Measurements from ENCODE around the gene C7. TPM values are rescaled to one million over a fixed set of nuclear protein-coding genes. Genes with fewer than 3 reads are reported as not detected.

The C7 gene
- total and polyA plus RNA-seq, 10 of the 15 experiments (the other 5 are each of a cell fraction or from before 2014, with no cell fraction given), result 0.90 TPM; not detected in 9

GRCh38 chr5:40914835-40915234 is 5.5 kb downstream of the C7 start:
- H3K79me2 ChIP-seq (ENCODE audit: control insufficient read depth, insufficient read depth, low read length), result no peaks in the 10 kb centered on the region
- no peaks in the 10 kb centered on the region for H3K4me1 ChIP-seq (ENCODE audit: control insufficient read depth, insufficient read depth, low read length)
- no peaks in the 10 kb centered on the region for H3K9me3 ChIP-seq (replicated peaks; ENCODE audit: control insufficient read depth, insufficient read depth, low read length)
- no peaks in the 10 kb centered on the region for H4K20me1 ChIP-seq (ENCODE audit: control insufficient read depth, insufficient read depth)
- H3K27me3 ChIP-seq (replicated peaks in 1 of 2; ENCODE audit: control insufficient read depth in 2 of 2, insufficient read depth in 2 of 2, low read length in 1 of 2), result no peaks in the 10 kb centered on the region
- H3K4me2 ChIP-seq (ENCODE audit: control insufficient read depth, insufficient read depth), result no peak overlapping the region
- ChIA-PET POLR2A (no interaction called here), CTCF (no interaction called here), SMC1A (ENCODE audit: uncharacterized antibody, unreplicated experiment) (no interaction called here), RAD21 (ENCODE audit: unreplicated experiment) (no interaction called here)
- no peak overlapping the region for H2AFZ ChIP-seq (ENCODE audit: control insufficient read depth, low read depth, low read length)
- TF ChIP-seq TAF1 (IDR thresholded peaks at IDR 0.05; ENCODE audit: borderline replicate concordance, low read depth, low read length) (no peak), RCOR1 (conservative IDR thresholded peaks at IDR 0.05; ENCODE audit: low read depth, low read length) (no peak), MLLT1 (IDR thresholded peaks at IDR 0.05) (no peak), YY1 (IDR thresholded peaks at IDR 0.05; ENCODE audit: low read depth, low read length) (no peak), POLR2A (IDR thresholded peaks at IDR 0.05; ENCODE audit: low read depth, low read length) (no peak), SP1 (IDR thresholded peaks at IDR 0.05; ENCODE audit: low read depth, low read length) (no peak), RB1 (IDR thresholded peaks at IDR 0.05; ENCODE audit: borderline replicate concordance) (no peak), ZNF384 (IDR thresholded peaks at IDR 0.05; ENCODE audit: borderline replicate concordance, low read depth, low read length) (no peak), CHD4 (IDR thresholded peaks at IDR 0.05) (no peak), IKZF2 (IDR thresholded peaks at IDR 0.05) (no peak), FOS (IDR thresholded peaks at IDR 0.05; ENCODE audit: borderline replicate concordance, extremely low read depth, insufficient read length) (no peak), IKZF1 (conservative IDR thresholded peaks at IDR 0.05) (no peak), HDAC6 (IDR thresholded peaks at IDR 0.05; ENCODE audit: unreplicated experiment) (no peak), NFYB (IDR thresholded peaks at IDR 0.05; ENCODE audit: insufficient read depth, low read depth, low read length) (no peak)
- TF ChIP-seq, protein P1, sequence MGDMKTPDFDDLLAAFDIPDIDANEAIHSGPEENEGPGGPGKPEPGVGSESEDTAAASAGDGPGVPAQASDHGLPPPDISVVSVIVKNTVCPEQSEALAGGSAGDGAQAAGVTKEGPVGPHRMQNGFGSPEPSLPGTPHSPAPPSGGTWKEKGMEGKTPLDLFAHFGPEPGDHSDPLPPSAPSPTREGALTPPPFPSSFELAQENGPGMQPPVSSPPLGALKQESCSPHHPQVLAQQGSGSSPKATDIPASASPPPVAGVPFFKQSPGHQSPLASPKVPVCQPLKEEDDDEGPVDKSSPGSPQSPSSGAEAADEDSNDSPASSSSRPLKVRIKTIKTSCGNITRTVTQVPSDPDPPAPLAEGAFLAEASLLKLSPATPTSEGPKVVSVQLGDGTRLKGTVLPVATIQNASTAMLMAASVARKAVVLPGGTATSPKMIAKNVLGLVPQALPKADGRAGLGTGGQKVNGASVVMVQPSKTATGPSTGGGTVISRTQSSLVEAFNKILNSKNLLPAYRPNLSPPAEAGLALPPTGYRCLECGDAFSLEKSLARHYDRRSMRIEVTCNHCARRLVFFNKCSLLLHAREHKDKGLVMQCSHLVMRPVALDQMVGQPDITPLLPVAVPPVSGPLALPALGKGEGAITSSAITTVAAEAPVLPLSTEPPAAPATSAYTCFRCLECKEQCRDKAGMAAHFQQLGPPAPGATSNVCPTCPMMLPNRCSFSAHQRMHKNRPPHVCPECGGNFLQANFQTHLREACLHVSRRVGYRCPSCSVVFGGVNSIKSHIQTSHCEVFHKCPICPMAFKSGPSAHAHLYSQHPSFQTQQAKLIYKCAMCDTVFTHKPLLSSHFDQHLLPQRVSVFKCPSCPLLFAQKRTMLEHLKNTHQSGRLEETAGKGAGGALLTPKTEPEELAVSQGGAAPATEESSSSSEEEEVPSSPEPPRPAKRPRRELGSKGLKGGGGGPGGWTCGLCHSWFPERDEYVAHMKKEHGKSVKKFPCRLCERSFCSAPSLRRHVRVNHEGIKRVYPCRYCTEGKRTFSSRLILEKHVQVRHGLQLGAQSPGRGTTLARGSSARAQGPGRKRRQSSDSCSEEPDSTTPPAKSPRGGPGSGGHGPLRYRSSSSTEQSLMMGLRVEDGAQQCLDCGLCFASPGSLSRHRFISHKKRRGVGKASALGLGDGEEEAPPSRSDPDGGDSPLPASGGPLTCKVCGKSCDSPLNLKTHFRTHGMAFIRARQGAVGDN (IDR thresholded peaks at IDR 0.05), result no peak
- no peaks in the 10 kb centered on the region for H3K36me3 ChIP-seq (ENCODE audit: control insufficient read depth in 2 of 2, insufficient read depth in 2 of 2, low read length in 1 of 2)
- FAIRE-seq, result no peak
- DNase-seq (ENCODE audit: low read depth, low spot score), result no peak
- H3K4me3 ChIP-seq, result no peak overlapping the region
- BruUV-seq (replicated peaks), result no TSS peak
- intact Hi-C loops (cut with micrococcal nuclease; ENCODE audit: unreplicated experiment), result no loop called here
- H3K27ac ChIP-seq (ENCODE audit: control insufficient read depth, insufficient read depth), result no peak overlapping the region
- no peak overlapping the region for H3K9ac ChIP-seq (ENCODE audit: control insufficient read depth, insufficient read depth, low read length)
- in situ Hi-C loops (cut with MboI), result no loop called here
- WGBS (ENCODE audit: insufficient coverage, insufficient replicate concordance, low lambda C conversion rate, missing lambda C conversion rate), result 38% methylated on average over 7 of the region's 7 CpGs
- no peak for ATAC-seq
